HepG2 (cell line): ENCODE data around the gene ALB. TPM values are rescaled to one million over a fixed set of nuclear protein-coding genes. Genes with fewer than 3 reads are reported as not detected.

Source experiments
- AGO1 ChIP-seq: fragments of 200-400 bp; formaldehyde crosslinking; IDR thresholded peaks from 2 replicates; pipeline ENCODE4 v1.6.1; 2017; ENCODE audit warnings: mild to moderate bottlenecking, low read depth, low read length, moderate library complexity; ENCODE audit not compliant: poor library complexity, severe bottlenecking
- ARNT2 ChIP-seq: sonication (generic); formaldehyde crosslinking; IDR thresholded peaks from 2 replicates; pipeline ENCODE4 v1.8.0; 2022; ENCODE audit warnings: mild to moderate bottlenecking, low read depth, missing genetic modification reagents, moderate library complexity
- BHLHE40 ChIP-seq: IDR thresholded peaks from 2 replicates; pipeline ENCODE4 v1.6.1; 2011; ENCODE audit warnings: low read length, improper control_type of control experiment
- EED ChIP-seq: sonication (generic); formaldehyde crosslinking; IDR thresholded peaks from 2 replicates; pipeline ENCODE4 v1.5.0; 2020; ENCODE audit warnings: mild to moderate bottlenecking, missing genetic modification reagents
- FLYWCH1 ChIP-seq: sonication (generic); formaldehyde crosslinking; IDR thresholded peaks from 2 replicates; pipeline ENCODE4 v1.8.1; 2023; ENCODE audit warnings: mild to moderate bottlenecking, missing genetic modification reagents
- FOSL1 ChIP-seq: sonication (generic); formaldehyde crosslinking; IDR thresholded peaks from 2 replicates; pipeline ENCODE4 v1.9.0; 2021; ENCODE audit warnings: missing genetic modification reagents, borderline replicate concordance
- GLMP ChIP-seq: sonication (generic); formaldehyde crosslinking; IDR thresholded peaks from 2 replicates; pipeline ENCODE4 v1.9.0; 2021; ENCODE audit warnings: missing genetic modification reagents, mild to moderate bottlenecking, borderline replicate concordance
- HOXA5 ChIP-seq: sonication (generic); formaldehyde crosslinking; IDR thresholded peaks from 2 replicates; pipeline ENCODE4 v1.4.0; 2020; ENCODE audit warnings: missing genetic modification reagents
- MLXIP ChIP-seq: sonication (generic); formaldehyde crosslinking; IDR thresholded peaks from 2 replicates; pipeline ENCODE4 v1.9.0; 2021; ENCODE audit warnings: missing genetic modification reagents, borderline replicate concordance
- MYC ChIP-seq: sonication (generic); formaldehyde crosslinking; IDR thresholded peaks from 2 replicates; pipeline ENCODE4 v1.9.0; 2021; ENCODE audit warnings: missing genetic modification reagents, borderline replicate concordance
- NFATC3 ChIP-seq: sonication (generic); formaldehyde crosslinking; IDR thresholded peaks from 2 replicates; pipeline ENCODE4 v1.5.1; 2020; ENCODE audit warnings: mild to moderate bottlenecking, missing genetic modification reagents
- PRMT3 ChIP-seq: sonication (generic); formaldehyde crosslinking; IDR thresholded peaks from 2 replicates; pipeline ENCODE4 v1.8.1; 2022; ENCODE audit warnings: low read depth, mild to moderate bottlenecking, moderate library complexity, missing genetic modification reagents, borderline replicate concordance
- RARA ChIP-seq: IDR thresholded peaks from 2 replicates; pipeline ENCODE4 v1.6.1; 2016; ENCODE audit warnings: missing genetic modification reagents, missing compliant biosample characterization
- RCOR2 ChIP-seq: IDR thresholded peaks from 2 replicates; pipeline ENCODE4 v1.6.1; 2016; ENCODE audit warnings: missing biosample characterization, missing genetic modification reagents
- RXRB ChIP-seq: IDR thresholded peaks from 2 replicates; pipeline ENCODE4 v1.6.1; 2016; ENCODE audit warnings: borderline replicate concordance, missing genetic modification reagents, missing compliant biosample characterization
- TARDBP ChIP-seq: sonication (generic); formaldehyde crosslinking; IDR thresholded peaks from 2 replicates; pipeline ENCODE4 v1.8.0; 2022; ENCODE audit warnings: mild to moderate bottlenecking, missing genetic modification reagents
- TIGD3 ChIP-seq: sonication (generic); formaldehyde crosslinking; IDR thresholded peaks from 2 replicates; pipeline ENCODE4 v1.5.1; 2020; ENCODE audit warnings: mild to moderate bottlenecking, missing genetic modification reagents, borderline replicate concordance
- ZBTB26 ChIP-seq: IDR thresholded peaks from 2 replicates; pipeline ENCODE4 v1.6.1; 2016; ENCODE audit warnings: missing compliant biosample characterization, missing genetic modification reagents, borderline replicate concordance
- ZBTB8A ChIP-seq: sonication (generic); formaldehyde crosslinking; IDR thresholded peaks from 2 replicates; pipeline ENCODE4 v1.4.0; 2020; ENCODE audit warnings: mild to moderate bottlenecking, low read depth, missing genetic modification reagents, borderline replicate concordance
- ZFP36L2 ChIP-seq: sonication (generic); formaldehyde crosslinking; IDR thresholded peaks from 2 replicates; pipeline ENCODE4 v1.4.0; 2020; ENCODE audit warnings: missing genetic modification reagents
- ZNF574 ChIP-seq: sonication (generic); formaldehyde crosslinking; IDR thresholded peaks from 2 replicates; pipeline ENCODE4 v1.4.0; 2020; ENCODE audit warnings: missing genetic modification reagents
- polyA plus RNA-seq, 8 experiments: library from polyadenylated mRNA; depleted of rRNA in 3 of 8; stranded (reverse) in 7 of 8; unstranded in 1 of 8; fragments of >200 nt; fragmentation: Illumina TruSeq in 4 of 8; extraction: Trizol in 4 of 8; gene quantifications; 2 replicates each; pipeline versions ENCODE4 v1.2.1 to v1.2.3, GENCODE V29; 2011 to 2016; ENCODE audit warnings: low read depth in 4 of 8, missing spikeins in 1 of 8, mixed read lengths in 1 of 8; ENCODE audit not compliant: insufficient read depth in 1 of 8
- total RNA-seq, 5 experiments: library from RNA; depleted of rRNA; stranded (reverse); fragments of >200 nt; fragmentation: Illumina TruSeq; extraction: Trizol; gene quantifications; 2 replicates each; pipeline ENCODE4 v1.2.3, GENCODE V29; 2016; ENCODE audit warnings: low read depth in 1 of 5

The ALB gene
- total and polyA plus RNA-seq, 2 of the 13 experiments (the other 11 are each of a cell fraction or from before 2014, with no cell fraction given) = 22,259 to 22,625 TPM

- no peak for TF ChIP-seq ZBTB26
- TF ChIP-seq FLYWCH1 (CRISPR knock-in tag) = no peak
- TF ChIP-seq GLMP = no peak
- no peak for TF ChIP-seq MYC
- no peak for TF ChIP-seq BHLHE40
- no peak for TF ChIP-seq TARDBP (CRISPR knock-in tag)
- TF ChIP-seq RCOR2 (CRISPR knock-in tag) = no peak
- TF ChIP-seq TIGD3 (CRISPR knock-in tag) = no peak
- TF ChIP-seq FOSL1 (CRISPR knock-in tag) = no peak
- TF ChIP-seq HOXA5 (CRISPR knock-in tag) = no peak; the same call in 1 of the 2 replicates
- no peak for TF ChIP-seq AGO1
- TF ChIP-seq ZFP36L2 (CRISPR knock-in tag) = no peak
- no peak for TF ChIP-seq ARNT2 (CRISPR knock-in tag)
- TF ChIP-seq ZBTB8A (CRISPR knock-in tag) = no peak
- no peak for TF ChIP-seq ZNF574
- TF ChIP-seq EED (CRISPR knock-in tag) = no peak
- peak; percentile 31; the same call in 1 of the 2 replicates for TF ChIP-seq RARA (CRISPR knock-in tag)
- TF ChIP-seq MLXIP = 0 out of 2 replicates have a peak, but pooled peaks have one; percentile 13
- TF ChIP-seq NFATC3 (CRISPR knock-in tag) = no peak
- peak; percentile 15; the same call in 1 of the 2 replicates for TF ChIP-seq RXRB (CRISPR knock-in tag)
- TF ChIP-seq PRMT3 (CRISPR knock-in tag) = no peak
Observed at GRCh38 chr4:73415807-73416238, 11.7 kb downstream of the ALB start (continued).
